GM21576 (cell line): ENCODE measurements around the gene PHACTR2.
"Not testable (repeated sequence)": the region's sequence is repeated elsewhere in the genome, so short reads cannot be mapped to it uniquely, and the experiment has no call there.

ENCODE experiments used
- ATAC-seq: cut with Tn5 transposase; IDR thresholded peaks from one replicate; pipeline ENCODE4 v1.9.1; 2021; ENCODE audit warnings: mild to moderate bottlenecking, moderate library complexity; ENCODE audit not compliant: unreplicated experiment

The PHACTR2 gene

DNA sequence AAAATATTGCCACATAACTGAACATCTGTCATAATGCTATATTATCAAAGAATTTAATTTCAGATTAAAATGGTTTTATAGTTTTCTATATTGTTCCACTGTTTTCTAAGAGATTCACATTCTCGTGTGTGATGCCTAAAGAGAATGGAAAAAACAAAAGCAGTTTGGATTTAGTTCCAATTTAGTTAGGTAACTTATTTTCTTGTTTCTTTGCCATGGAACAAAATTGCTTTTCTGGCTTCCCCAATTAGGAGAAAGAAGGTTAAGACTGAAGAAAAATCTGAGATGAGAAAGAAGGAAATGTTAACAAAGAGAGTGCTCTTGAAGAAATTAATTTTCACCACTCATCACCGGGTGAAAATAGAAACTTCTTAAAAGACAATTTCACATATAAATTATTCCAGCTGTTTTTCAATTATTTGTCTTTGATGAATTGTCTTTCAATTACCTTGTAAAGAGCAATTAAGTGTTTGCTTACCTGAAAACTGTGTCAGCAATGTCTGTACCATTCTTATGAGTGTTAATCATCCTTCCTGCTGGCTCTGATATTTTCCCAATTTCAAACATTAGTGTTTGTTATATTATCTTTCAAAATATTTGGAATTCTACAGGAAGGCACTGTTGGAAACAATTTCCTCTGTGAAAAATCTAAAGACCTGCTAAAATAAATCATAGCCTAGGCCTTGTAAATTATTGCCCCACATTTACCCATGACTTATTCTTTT, 19.5 kb downstream of the PHACTR2 start:
- no peak for ATAC-seq

DNA sequence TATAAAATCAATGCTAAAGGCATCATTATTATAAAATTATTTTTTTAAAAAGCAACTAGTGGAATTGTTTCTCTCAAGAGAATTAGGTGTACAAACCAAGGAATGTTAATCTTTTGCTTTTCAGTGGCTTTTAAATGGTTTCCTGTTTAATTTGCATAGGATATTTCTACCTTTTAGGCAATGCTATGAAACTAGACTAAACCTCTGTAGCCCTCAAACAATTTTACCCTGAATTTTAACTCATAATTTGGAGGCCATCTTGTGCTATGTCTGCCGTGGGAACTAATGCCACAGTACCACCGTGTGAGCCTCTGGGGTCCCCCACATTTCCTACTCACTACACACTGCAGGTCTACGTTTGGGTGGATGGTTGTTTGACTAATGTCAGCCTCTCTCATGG, 20.6 kb downstream of the PHACTR2 start:
- ATAC-seq: no peak

DNA sequence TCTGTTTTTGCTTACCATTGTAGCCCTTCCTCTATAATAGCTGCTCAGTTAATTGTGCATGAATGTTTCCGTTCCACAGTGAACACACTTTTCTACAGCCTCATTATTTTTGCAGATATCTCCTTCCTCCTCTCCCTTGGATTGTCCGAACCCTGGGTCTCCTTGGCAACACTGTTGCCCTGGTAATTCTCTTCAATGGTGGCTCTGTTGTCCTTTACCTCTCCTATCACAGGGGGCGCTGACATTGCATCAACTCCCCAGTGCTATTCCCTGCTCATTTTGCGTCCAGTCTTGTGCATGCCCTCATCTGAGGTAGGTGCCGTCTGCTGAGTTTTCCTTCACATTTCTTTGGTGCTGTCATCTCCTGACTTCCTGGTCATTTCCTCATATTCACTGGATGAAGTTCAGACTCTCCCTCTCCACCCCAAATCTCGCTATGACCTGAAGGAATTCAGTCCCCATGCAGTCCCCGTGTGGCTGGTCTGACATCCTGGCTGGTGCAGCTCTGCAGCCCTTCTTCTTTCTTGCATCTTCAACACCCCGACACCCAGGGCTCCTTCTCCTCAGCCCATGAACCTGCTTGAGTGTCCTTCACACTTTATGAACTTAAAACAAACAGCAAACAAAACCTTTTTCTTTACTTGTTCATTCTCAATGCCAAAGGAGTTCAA, 21.1 kb downstream of the PHACTR2 start:
- no peak for ATAC-seq

DNA sequence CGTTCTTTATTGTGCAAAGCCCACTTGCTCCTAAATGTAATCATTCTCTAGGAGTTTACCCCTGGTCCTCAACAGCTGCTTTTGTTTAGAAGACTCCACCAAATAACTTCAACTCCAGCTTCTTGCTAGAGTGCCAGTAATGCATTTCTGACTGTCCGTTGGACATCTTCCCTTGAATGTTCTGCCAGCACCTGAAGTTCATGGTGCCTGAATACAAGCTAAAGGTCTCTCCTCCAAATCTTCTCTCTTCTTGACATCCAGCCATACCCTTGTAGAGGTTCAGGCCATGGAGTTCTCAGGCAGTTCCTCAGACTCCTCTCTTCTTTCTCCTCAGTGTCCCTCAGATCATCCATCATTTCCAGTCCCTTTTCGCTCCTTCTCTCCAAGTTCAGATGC, 21.7 kb downstream of the PHACTR2 start:
- no peak for ATAC-seq

DNA sequence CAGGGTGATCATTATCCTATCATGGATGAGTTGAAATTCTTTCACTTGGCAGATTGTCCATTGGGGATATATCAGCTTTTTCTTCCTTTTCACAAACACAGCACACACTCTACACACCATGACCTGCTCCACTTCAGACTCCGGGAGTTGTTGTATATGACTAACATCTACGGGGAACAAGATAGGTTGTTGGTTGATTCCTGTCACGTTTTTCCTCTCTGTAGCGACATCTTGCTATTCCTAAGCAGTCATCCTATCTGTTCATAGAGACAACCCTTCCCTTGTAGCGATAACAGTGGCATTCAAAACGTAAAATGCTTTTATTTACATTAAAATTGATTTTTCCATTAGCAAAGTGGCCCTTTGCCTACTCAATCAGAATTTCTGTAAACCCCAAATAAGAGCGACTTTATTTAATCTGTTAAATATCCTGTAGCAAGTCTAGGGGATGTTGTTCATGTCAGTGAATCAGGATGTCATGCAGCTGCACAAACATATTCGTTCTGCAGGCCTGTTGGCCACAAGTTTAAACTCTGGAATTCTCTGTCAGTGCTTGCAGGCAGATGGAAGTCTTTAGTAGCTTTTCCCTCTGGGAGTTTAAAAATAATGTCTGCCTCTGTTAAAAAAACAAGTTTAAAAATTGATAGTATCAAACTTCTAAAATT, 23.1 kb downstream of the PHACTR2 start:
- no peak for ATAC-seq

DNA sequence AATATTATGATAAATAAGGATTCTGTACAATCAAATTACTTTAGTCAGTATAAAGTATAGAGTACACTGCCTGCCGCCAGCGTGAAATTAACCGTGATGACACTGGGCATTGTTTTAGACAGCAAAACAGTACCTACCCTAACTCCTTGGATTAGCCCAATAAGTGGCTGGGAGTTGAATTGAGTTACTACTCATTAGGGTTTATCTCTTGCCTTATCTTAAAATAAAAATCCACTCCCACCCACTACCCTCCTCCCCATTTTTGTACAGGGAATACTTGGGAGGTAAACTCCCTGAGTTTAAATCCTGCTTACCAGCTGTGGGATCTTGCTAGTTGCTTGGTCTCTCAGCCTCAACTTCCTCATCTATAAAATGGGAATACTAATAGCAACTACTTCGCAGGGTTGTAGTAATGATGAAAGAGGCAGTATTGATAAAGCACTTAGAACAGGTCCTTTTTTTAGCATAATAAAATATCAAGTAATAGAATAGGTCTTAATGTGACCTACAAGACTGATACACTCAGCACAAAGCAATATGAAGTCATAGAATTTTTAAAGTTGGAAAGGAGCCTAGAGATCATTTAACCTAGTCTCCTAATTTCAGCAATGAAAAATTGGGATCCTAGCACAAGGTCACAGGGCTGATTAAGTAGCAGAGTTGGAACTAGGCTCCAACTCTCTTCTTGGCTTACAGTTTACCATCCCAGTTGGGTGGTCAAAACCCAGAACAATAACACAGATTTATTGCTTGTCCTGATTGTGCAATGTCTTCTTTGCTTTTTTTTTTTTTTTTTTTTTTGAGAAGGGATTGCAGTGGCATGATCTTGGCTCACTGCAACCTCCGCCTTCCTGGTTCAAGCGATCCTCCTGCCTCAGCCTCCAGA, 23.8 kb downstream of the PHACTR2 start:
- ATAC-seq: no peak

DNA sequence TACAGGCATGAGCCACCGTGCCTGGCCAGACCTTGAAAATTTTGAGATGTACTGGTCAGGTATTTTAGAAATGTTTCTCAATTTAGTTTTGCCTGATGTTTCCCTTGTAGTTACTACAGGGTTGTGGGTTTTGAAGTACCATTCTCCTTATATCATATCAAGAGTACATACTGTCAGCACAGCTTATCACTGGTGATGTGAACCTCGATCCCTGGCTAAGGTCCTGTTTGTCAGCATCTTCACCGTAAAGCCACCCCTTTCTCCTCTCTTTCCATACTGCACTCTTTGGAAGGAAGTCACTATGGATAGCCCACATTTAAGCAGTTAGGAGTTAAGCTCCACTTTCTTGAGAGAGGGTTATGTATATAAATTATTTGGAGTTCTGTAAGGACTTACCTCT, 27.8 kb downstream of the PHACTR2 start:
- no peak for ATAC-seq

DNA sequence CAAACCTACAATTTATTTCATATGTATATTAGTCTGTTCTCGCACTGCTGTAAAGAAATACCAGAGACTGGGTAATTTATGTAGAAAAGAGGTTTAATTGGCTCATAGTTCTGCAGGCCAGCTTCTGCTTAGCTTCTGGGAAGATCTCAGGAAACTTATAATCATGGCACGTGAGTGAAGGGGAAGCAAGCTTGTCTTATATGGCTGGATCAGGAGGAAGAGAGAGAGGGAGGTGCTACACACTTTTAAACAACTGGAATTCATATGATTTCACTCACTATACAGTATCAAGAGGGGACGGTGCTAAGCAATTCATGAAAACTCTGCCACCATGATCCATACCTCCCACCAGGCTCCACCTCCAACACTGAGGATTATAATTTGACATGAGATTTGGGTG, 29.9 kb downstream of the PHACTR2 start:
- no peak for ATAC-seq

DNA sequence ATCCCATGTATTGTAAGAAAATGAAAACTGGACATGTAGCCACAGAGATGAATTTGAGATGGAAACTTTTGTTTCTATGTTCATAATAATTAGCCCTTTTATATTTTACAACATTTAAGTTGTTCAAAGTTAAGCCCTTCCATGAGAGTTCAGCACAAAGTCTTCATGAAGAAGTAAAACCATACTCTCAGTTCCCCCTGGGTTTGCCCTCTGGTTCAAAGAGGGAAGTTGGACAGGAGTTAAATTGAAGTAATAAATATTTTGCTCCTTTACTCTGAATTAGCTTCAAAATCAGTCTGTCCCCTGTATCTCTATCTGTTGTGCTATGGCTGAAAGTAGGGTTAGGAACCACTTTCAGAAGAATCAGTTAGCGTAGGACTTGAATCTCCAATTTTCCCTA, 31.1 kb downstream of the PHACTR2 start:
- ATAC-seq: no peak

GRCh38 chr6:143711714-143712113, 33.9 kb downstream of the PHACTR2 start:
- ATAC-seq: no peak

DNA sequence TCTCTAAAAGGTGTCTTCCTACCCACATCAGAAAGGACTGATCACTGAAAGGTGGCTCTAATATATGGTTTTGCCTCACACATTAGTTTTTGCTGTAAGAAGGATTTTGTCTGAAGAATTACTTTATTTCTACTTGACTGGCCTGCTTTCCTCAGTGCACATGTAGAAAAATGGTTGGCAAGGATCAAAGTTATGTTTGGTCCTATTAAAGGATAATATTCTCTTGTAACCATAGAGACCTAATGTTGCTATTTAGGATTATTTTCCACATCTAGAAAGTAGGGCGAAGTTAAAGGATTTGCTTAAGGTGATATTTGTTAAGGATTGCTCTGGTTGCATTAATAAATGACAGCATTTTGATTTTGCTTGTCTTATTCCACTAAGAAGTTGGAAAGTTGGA, 40.7 kb downstream of the PHACTR2 start:
- no peak for ATAC-seq

DNA sequence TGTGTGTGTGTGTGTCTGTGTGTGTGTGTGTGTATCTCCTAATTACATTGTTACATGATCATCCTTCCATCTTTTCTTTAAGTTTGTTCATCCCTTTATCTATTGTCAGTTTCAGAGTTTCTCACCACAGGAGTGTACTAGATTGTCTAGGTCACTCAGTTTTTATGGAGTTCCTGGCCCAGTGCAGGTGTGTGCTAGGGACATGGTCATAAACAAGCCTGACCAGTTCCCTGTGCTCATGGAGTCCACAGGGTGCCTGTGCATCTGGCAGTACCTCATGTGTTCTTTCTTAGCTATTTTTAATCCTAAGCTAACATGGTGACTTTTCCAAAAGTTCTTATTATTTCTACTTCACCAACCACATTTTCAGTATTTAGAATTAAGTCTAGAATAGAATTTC, 43.9 kb downstream of the PHACTR2 start:
- no peak for ATAC-seq

DNA sequence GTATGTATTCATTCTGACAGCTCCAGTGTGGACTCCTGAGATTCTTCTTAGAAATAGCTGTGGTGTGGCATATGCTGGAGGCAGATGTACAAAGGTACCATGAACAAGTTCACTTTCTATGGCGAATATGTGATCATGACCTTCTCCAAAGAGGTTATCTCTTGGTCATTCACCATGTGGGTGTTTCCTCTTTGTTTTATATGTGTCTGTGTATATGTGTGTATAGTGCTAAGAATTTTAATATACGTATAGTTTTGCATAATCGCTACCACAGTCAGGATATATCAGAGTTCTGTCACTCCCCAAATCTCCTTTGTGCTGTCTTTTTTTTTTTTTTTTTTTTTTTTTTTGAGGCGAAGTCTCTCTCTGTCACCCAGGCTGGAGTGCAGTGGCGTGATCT, 47.1 kb downstream of the PHACTR2 start:
- no peak for ATAC-seq

DNA sequence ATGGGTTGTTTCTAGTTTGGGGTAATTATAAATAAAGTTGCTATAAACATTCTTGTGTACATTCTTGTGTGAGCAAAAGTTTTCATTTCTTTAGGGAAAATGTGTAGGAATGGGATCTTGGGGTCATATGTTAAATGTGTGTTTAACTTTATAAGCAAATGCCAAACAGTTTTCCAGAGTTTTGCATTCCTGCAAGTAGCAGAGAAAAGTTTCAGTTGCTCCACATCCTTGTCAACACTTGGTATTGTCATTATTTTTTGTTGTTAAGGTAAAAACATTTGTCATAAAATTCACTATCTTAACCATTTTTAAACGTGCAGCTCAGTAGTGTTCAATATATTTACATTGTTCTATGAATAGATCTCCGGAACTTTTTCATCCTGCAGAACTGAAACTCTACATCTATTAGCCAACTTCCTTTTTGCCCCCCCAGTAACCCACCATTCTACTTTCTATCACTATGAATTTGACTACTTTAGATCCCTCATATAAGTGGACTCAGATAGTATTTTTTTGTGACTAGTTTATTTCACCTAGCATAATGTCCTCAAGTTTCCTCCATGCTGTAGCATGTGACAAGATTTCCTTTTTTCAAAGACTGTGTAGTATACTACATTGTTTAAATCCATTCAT, 48.4 kb downstream of the PHACTR2 start:
- no peak for ATAC-seq

GRCh38 chr6:143727035-143727434, 49.3 kb downstream of the PHACTR2 start:
- no peak for ATAC-seq

- no peak for ATAC-seq
Measured at GRCh38 chr6:143731789-143732188, 54.0 kb downstream of the PHACTR2 start.

GRCh38 chr6:143732536-143732935, 54.8 kb downstream of the PHACTR2 start:
- ATAC-seq: no peak

GRCh38 chr6:143733510-143733909, 55.7 kb downstream of the PHACTR2 start:
- no peak for ATAC-seq

- ATAC-seq: no peak
Measured at GRCh38 chr6:143734641-143735063, 56.9 kb downstream of the PHACTR2 start.

- not testable (repeated sequence) for ATAC-seq
Measured at GRCh38 chr6:143738072-143738690, 60.4 kb downstream of the PHACTR2 start.
